HG03575 (cell line): ENCODE data around the gene ITGA3.
"Not testable (repeated sequence)": the region's sequence is repeated elsewhere in the genome, so short reads cannot be mapped to it uniquely, and the experiment has no call there.

Experiments
- ATAC-seq: cut with Tn5 transposase; IDR thresholded peaks from one replicate; pipeline ENCODE4 v1.9.1; 2021; ENCODE audit not compliant: unreplicated experiment, insufficient number of reproducible peaks, low FRiP score; ENCODE audit errors: extremely low read depth

ITGA3 gene

DNA sequence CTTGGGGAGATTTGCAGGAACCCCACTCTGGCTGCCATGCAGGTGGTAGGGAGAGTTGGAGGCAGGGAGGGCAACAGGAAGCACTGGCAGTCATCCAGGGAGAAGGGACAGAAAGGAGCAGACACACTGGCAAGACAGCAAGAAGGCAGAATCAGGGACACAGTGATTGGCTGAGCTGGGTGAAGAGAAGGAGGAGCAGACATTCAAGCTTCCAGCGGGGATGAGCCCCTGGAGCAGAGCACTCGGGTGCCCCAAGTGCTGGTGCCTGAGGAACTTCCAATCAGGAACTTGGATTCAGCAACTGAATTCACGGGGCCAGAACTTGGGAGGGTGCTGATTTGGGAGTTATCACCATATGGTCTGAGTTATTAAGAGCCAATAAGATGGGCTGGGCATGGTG lies 6.3 kb upstream of the ITGA3 start:
- no peak for ATAC-seq

DNA sequence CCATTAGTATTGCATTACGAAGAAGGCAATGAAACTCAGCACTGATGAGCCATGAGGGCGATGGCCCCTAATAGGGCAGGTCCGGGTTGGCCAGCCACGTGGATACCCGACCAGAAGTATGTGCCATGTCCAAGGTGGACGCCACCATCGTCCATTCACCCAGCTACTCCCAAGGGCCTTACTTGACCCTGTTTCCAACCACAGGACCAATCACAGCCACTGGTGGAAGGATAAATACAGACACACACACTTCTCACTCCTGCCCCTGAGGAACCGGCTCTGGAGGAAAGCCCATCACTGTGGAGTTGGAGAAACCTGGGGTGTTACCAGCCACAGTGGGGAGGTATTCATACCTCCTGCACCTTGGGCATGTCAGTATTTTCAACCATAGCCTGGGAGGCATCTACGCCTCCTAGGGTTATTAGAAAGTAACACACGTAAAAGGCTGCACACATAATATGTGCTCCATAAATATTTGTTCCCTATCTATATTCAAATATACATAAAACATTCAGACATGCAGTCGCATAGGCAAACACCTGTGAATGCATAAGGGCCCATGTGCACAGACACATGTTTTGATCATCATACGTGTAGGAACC lies 5.4 kb upstream of the ITGA3 start:
- no peak for ATAC-seq

DNA sequence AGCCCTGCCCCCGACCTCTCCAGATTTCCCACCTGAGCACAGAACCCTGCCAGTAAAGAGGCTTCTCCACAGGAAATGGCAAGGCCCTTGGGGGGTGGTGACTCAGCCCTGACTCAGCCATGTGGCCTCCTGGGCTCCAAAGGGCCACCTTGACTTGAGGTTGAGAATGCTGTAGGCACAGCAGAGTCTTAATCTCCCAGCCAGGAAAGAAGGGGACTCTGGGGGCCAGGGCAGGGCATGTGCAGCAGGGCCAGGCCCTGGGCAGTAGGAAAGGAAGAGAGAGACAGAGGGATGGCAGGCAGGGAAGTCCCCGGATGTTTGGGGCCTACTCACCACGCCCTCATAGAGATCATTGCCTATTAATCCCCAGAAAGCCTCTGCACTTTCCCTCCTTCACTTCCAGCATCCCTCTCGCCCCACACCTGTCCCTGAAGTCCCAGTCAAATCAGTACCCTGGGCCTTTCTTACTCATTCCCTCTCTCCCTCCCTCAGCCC lies 4.8 kb upstream of the ITGA3 start:
- no peak for ATAC-seq

DNA sequence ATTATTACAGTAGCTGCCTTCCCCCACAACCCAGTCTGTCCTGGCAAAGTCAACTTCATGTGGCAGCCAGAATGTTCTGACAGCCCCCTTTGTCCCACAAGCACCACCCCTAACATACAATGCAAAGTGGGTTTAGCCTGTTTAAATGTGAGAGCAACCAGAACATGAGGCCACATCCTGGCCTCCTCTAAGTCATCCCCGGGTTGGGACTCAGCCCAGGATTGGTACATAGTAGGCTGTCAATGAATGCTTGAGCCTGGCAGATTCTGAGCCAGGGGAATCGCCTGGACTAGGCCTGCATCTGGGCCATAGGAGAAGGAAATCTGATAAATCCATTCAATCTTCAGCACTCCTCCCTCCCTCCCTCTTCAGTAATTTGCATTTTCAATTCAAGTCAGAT lies 4.3 kb upstream of the ITGA3 start:
- ATAC-seq = no peak

DNA sequence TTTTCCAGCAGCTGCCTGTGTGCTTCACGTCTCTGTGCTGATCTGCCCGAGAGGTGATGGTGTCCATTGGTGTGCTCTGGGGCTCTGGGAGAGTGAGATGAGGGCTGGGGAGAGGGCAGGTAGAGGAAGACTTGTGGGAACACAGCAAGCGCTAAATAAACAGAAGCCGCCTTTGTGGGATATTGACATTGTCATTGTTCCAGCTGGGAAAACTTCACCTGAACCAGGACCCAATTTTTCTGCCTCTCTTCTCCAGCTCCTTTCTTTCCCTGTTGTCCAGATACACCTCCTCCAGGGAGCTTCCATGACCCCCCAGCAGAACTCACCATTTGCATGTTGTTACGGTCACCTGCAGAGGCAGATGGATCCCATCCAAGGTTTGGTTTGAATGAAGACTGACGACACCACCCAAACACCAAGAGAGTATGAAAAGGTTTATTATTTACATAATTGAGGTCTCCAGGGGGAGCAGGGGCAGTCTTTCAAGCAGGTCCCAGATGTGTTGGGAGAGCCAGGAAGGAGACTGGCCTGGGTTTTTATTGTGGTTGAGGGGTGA lies 3.6 kb upstream of the ITGA3 start:
- ATAC-seq = no peak

DNA sequence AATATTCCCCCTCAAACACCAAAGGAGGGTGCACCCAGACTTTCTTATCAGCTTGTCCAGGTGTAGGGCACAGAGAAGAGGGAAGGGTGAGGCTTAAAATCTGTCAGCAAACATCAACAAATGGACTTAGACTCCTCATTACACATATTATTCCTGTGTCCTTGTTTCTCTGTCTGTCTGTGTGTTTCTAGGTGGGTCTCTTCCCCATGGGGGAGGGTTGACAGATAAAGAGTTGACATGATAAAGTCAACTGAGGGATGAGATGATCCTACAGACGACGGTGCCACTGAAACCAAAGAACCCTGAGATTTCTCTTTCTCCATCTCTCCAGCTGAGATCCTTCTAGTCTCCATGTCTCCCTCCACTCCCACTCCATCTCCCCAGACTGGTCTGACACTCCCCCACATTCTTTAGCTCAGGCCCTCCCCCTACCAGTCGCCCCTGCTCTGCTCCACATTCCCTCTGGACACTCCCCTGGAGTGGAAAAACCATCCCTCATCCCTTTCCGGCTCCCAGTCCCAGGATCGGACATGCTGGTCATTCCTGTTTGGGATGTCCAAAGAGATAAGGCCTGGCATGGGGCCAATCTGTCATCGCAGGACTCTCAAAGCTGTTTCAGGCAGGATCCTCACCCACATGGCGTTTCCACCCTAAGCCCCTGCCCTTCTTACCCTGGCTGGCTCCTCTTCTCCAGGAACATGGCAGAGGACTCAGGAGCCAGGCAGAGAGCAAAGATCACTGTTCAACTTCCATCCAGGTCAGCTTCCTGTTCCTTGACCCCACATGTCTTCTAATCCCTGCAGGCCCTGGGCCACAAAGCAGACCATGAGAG lies 2.9 kb upstream of the ITGA3 start:
- ATAC-seq = no peak

DNA sequence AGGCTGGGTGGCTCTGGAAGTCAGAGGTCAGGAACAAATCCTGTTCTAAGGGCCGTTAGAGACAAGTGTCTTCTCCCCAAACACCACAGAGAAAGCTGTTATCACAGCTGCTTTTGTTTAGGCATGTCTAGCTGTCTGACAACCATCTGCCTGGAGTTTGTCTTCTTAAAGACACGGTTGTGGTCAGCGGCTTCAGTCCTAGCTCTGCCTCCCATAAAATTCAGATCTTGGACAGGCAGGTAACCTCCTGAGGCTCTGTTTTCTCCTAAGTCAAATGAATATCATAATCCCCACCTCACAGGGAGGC lies 2.3 kb upstream of the ITGA3 start:
- no peak for ATAC-seq

DNA sequence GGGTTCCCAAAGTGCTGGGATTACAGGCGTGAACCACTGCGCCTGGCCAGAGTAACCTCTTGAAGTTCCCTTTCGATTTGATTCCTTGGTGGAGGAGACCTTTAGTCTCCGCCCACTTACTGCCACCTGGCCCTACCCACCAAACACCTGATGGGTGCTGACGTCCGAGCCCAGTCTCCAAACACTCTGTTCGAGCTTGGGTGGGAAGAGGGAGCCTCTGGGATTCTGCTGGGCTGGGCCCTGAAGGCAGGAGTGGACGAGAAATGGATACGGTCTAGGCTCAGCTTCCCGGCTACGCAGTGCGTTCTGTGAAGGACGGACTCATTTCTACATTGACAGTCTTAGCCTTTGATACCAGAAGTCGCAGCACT lies 870 bp upstream of the ITGA3 start:
- no peak for ATAC-seq

DNA sequence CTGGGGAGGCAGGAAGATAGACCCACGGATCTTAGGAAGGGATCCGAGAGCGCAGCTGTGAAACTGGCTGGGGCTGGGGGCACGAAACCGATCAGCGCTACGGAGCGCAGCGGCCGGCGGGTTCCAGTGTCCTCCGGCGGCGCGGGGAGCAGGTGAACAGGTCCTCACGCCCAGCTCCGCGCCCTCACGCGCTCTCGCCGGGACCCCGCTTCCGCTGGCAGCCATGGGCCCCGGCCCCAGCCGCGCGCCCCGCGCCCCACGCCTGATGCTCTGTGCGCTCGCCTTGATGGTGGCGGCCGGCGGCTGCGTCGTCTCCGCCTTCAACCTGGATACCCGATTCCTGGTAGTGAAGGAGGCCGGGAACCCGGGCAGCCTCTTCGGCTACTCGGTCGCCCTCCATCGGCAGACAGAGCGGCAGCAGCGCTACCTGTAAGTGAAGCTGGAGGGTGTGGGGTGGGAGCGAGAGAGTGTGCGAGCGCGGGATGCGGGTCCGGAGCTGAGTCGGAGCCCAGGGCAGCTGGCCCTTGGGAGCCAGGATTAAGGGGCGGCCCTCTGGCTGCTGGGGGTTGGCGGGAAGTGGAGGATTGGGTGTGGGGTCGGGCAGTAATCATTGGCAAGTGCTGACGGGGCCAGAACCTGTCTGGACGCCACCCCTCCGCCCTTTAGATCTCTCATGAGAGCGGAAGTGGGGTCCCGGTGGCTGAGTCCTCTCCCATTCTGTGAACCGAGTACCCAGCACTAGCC lies 479 bp downstream of the ITGA3 start:
- ATAC-seq = no peak

DNA sequence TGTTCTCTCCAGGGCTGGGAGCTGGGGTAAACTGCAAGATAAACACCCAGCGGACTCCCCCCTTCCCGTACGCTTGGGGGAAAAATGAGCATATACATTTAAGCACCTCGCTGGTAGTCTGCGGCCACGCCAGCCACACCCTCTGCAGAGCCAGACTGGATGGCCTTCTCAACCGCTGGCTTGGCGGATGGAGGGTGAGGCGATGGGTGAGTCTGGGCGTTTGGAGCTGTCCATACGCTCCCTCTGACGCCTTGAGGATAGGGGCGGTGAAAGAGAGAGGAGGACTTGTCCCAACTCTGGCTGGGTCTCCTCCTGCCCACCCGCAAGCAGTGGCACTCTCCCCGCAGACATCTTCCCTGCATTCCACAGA lies 1.0 kb downstream of the ITGA3 start:
- no peak for ATAC-seq

DNA sequence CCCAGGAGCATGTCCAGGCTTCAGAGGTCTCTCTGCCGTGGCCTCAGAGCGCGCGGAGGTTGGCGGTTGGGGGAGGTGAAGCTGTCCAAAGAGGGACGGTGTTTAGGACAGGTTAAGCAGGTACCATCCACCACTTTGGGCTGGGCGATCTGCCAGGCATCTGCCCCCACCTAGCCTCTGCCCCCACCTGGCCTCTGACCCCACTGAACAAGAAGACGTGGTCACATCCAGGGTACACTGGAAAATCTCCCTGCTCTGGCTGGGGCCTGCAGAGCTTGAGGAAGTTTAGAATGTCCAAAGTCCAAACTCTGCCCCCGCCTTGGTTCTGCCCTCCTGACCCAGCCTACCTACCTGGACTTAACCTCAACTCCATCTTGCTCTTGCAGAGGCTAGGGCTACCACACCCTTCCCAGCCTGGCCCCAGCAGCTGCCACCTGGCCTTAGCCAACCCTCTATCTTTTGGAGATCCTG lies 1.6 kb downstream of the ITGA3 start:
- ATAC-seq = no peak

DNA sequence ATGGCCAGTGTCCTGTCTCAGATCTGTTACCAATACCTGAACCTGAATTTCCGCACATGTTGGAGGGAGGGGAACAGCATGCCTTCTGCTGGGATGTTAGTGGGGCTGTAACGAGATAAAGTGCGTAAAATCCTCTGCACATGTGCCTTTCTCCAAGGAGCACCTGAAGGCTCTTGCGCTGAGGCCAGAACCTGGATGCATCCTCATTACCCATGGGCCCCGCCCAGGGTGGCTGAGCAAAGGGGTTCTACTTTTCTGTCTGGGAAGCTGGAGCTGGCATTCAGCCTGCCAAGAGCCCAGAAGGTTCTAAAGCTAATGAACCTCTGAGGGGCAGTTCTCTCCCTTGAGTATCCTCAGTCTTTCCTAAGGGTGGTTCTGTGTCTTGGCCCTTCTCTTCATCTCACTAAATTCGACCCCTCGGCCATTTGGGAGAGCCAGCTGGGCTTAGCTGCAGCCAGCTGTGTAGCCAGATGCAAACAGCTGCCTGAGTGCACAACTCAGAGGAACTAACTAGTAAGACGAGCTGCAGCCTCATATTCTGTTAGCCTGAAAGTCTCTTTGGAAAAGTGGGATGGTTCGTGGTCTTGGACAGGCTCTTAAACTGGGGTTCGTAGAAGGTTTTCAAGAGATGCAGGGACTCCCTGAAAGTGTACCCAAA lies 2.5 kb downstream of the ITGA3 start:
- no peak for ATAC-seq

DNA sequence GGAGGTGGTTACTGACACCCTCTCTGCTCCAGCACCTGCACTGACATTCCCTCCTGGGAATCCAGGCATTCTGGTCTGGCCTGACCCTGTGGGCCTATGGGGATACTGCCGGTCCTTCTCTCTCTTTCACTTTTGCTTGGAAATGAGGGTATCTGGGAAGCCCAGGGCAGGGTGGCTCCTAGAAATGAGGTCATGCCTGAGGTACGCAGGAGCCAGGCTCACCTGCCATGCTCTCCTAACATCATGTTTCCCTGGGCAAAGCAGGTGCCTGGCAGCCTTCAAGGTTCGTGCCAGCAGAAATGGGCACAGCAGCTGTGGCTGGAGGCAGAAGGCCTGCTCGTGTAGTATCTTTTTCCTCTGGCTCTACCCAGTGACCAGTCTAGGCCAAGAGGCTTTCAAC lies 3.3 kb downstream of the ITGA3 start:
- ATAC-seq = no peak

DNA sequence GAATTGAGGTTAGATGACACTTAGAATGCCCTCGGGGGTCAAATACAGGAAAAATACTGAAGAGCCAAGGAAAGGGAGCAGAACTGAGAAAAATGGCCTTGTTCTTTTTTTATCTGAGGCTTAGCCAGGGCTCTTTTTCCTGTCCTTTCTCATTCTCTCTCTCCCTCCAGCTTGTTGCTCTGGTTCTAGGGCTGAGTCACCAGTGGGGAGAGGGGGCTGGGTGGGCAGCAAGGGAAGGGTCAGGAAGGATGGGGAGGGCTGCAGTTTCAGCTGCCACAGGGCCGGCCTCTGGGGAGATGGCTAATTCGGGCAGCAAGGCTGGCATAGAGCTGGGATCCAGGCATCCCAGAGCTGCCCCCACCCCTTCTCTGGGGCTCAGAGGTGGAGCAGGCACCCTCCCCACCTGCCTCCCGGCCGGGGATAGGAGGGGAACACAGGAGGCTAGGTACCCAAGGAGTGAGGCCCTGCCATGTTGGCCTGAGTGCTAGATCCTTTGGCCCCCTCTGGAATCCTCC lies 3.9 kb downstream of the ITGA3 start:
- ATAC-seq = no peak

DNA sequence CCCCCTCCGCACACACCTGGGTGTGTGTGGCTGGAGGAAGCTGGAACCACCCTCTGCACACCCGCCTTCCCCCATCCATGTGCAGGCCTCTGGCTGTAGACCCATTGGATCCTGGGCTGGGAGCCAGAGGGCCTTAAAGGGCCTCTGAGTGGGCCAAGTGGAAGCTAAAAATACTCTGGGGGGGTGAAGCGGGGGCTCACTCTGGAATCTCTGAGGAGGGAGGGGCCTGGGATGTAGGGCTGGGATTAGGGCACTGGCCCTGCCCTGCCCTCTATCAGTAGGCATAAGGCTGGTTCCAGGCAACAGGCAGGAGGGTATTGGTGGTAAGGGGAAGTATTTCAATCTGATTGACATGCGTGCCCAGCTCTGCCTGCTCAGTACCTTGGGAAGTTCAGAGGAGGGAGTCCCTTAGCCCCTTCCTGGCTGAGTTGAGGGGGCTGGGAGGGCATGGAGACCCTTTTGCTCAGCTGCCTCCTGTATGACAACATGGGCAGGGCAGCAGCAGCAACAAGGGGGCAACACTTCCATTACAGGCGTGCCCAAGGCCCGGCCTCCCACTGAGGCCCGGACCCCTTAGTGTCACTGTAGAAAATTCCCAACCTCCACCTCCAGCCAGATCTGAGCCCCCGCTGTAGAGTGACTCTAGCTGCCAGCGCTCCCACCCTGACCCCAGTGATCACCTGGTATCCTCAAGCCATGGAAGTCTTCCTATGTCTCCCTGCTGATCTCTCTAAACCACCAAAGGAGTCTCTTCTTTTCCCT lies 5.2 kb downstream of the ITGA3 start:
- ATAC-seq = no peak

DNA sequence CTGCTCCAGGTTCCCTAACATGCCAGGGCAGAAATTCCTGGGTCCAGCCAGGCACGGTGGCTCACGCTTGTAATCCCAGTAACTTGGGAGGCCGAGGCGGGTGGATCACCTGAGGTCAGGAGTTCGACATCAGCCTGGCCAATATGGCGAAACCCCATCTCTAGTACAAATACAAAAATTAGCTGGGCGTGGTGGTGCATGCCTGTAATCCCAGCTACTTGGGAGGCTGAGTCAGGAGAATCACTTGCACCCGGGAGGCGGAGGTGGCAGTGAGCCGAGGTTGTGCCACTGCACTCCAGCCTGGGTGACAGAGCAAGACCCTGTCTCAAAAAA lies 5.8 kb downstream of the ITGA3 start:
- ATAC-seq = not testable (repeated sequence)

DNA sequence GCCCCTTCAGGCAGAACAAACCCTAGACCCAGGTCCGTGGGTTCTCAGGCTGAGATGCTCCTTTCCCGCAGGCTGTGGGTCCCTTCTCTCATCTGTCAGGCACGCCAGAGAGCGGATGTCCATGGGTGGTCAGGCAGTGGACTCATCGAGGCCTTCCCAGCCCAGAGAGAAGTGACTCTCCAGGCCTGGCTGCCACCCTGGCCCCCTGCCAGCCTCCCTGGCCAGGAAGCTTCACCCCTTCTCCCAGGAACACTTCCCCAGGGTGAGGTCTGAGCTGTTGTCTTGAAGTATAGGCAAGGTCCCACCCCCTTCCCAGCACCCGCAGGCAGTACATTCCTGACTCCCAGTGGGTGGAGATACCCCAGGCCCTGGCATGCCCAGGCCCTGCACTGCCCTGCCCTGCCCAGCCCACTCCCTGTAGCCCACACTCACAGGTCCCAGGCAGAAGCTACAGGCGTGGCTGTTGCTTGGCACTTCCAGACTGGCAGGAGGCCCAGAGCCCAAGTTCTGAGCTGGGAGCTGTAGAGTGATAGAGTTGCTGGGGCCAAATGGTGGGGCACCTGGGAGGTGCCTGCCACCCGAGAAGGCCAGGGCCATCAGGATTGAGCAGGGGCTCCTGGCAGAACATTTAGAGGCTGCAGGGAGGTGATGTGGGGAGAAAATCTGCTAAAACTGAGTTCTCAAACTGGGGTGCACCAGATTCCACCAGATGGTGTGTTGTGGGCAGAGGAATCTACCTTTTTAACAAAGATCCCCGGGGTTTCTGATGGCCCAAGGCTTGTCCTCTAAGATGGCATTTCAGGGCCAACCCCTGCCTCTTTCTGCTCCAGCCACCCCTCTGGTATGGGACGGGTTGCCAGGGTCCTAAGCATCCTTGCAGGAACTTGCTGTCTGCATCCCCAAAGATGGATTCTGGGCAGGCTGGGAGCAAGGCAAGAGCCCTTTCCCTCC lies 6.7 kb downstream of the ITGA3 start:
- no peak for ATAC-seq
